MM.1S (cell line): ENCODE results near the gene ERCC6.

Experiments
- DNase-seq: peaks from one replicate; pipeline ENCODE4 v3.0.0-alpha.2; 2015
- H2AFZ ChIP-seq: fragments of 300-600 bp; sonication (generic); 2 replicates; pipeline ENCODE4 v1.6.0; 2016; ENCODE audit warnings: antibody characterized with exemption, low read length
- H3F3A ChIP-seq: fragments of 300-600 bp; sonication (generic); 2 replicates; pipeline ENCODE4 v1.6.1; 2016; ENCODE audit warnings: mild to moderate bottlenecking, antibody characterized with exemption, low read length, moderate library complexity, mixed read lengths; ENCODE audit not compliant: insufficient read depth
- H3K27ac ChIP-seq: fragments of 300-600 bp; sonication (generic); 2 replicates; pipeline ENCODE4 v1.5.1; 2016; ENCODE audit warnings: mild to moderate bottlenecking, low read length
- H3K27me3 ChIP-seq: fragments of 300-600 bp; sonication (generic); replicated peaks from 2 replicates; pipeline ENCODE4 v1.6.0; 2016; ENCODE audit warnings: low read length; ENCODE audit not compliant: insufficient read depth
- H3K36me3 ChIP-seq: fragments of 300-600 bp; sonication (generic); replicated peaks from 2 replicates; pipeline ENCODE4 v1.6.1; 2016; ENCODE audit warnings: mild to moderate bottlenecking, low read length, mixed read lengths; ENCODE audit not compliant: insufficient read depth
- H3K4me1 ChIP-seq: fragments of 300-600 bp; sonication (generic); 2 replicates; pipeline ENCODE4 v1.6.1; 2016; ENCODE audit warnings: low read length, mixed read lengths
- H3K4me2 ChIP-seq: fragments of 300-600 bp; sonication (generic); 2 replicates; pipeline ENCODE4 v1.6.0; 2016; ENCODE audit warnings: low read depth, low read length
- H3K4me3 ChIP-seq: fragments of 300-600 bp; sonication (generic); 2 replicates; pipeline ENCODE4 v1.5.1; 2016; ENCODE audit warnings: low read length, mixed read lengths
- H3K79me2 ChIP-seq: fragments of 300-600 bp; sonication (generic); 2 replicates; pipeline ENCODE4 v1.6.1; 2016; ENCODE audit warnings: mixed run types, low read length, mixed read lengths
- H3K9ac ChIP-seq: fragments of 300-600 bp; sonication (generic); 2 replicates; pipeline ENCODE4 v1.6.1; 2016; ENCODE audit warnings: low read length, mixed read lengths
- H3K9me2 ChIP-seq: fragments of 300-600 bp; sonication (generic); replicated peaks from 2 replicates; pipeline ENCODE4 v1.6.1; 2016; ENCODE audit warnings: mild to moderate bottlenecking, low read length, mixed read lengths; ENCODE audit not compliant: insufficient read depth
- H3K9me3 ChIP-seq: fragments of 300-600 bp; sonication (generic); replicated peaks from 2 replicates; pipeline ENCODE4 v1.6.1; 2016; ENCODE audit warnings: mild to moderate bottlenecking, low read length, mixed read lengths; ENCODE audit not compliant: insufficient read depth
- H4K20me1 ChIP-seq: fragments of 300-600 bp; sonication (generic); 2 replicates; pipeline ENCODE4 v1.6.1; 2016; ENCODE audit warnings: mild to moderate bottlenecking, low read length, moderate library complexity, mixed read lengths; ENCODE audit not compliant: insufficient read depth
- EZH2 ChIP-seq: fragments of 300-600 bp; sonication (generic); optimal IDR thresholded peaks from 2 replicates; pipeline ENCODE3; 2017; ENCODE audit warnings: low read depth, mild to moderate bottlenecking, antibody characterized with exemption, low read length, mixed read lengths
- EZH2phosphoT487 ChIP-seq: fragments of 300-600 bp; sonication (generic); IDR thresholded peaks from 2 replicates; pipeline ENCODE4 v1.6.1; 2018; ENCODE audit warnings: antibody characterized with exemption, low read length
- TF ChIP-seq, protein P1 (sequence below): fragments of 300-600 bp; sonication (generic); IDR thresholded peaks from 2 replicates; pipeline ENCODE4 v1.5.1; 2016; ENCODE audit warnings: antibody characterized with exemption, low read length, mixed read lengths

The ERCC6 gene

DNA sequence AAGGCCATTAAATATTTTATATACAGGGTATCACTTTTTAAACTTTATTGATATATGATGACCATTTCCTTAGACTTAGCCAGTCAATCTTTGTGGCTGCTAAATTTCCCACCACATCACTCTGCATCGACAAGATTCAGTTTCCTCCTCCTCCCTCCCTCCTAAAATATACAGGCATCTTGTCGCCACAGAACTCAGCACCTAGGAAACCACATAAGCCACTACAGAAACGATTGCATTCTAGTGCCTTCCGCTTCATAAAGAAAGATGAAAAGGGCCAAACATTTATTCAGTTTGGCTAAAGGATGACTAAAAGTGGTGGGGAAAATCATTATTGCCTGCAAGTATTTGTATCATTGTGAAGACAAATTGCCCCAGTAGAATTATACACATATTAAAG is 30.7 kb downstream of the ERCC6 start:
- Histone ChIP-seq H3K9me3 (no peaks in the 10 kb centered on the region), H3K4me2 (no peak overlapping the region), H3F3A (no peaks in the 10 kb centered on the region)

DNA sequence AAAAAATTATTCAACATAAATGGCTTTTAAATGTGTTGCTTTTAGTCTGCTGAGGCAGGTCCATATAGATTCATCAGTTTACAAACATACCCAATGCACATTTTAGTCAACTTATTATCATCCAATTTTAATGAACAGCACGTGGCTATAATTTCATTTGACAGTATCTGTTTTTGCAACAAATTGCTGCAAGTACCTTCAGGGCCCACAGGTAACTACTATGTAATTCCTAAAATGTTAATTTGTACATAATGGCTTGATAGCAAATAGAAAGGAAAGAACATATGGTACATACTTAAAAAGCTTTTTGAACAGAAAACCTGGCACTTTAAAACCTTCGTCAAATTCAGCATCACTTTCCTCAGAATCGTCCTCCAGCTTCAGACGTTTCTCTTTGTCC is 33.3 kb downstream of the ERCC6 start:
- no peak for DNase-seq
- Histone ChIP-seq H3F3A (no peaks in the 10 kb centered on the region), H3K27ac (no peak overlapping the region), H3K79me2 (no peaks in the 10 kb centered on the region), H3K4me3 (no peak overlapping the region), H3K4me2 (no peak overlapping the region), H4K20me1 (no peaks in the 10 kb centered on the region), H3K27me3 (no peaks in the 10 kb centered on the region), H3K9me2 (no peaks in the 10 kb centered on the region), H3K9me3 (no peaks in the 10 kb centered on the region), H3K4me1 (no peaks in the 10 kb centered on the region), H3K9ac (no peak overlapping the region), H3K36me3 (no peaks in the 10 kb centered on the region), H2AFZ (no peak overlapping the region)
- TF ChIP-seq EZH2: no peak
- TF ChIP-seq EZH2phosphoT487: no peak
- TF ChIP-seq, protein P1, sequence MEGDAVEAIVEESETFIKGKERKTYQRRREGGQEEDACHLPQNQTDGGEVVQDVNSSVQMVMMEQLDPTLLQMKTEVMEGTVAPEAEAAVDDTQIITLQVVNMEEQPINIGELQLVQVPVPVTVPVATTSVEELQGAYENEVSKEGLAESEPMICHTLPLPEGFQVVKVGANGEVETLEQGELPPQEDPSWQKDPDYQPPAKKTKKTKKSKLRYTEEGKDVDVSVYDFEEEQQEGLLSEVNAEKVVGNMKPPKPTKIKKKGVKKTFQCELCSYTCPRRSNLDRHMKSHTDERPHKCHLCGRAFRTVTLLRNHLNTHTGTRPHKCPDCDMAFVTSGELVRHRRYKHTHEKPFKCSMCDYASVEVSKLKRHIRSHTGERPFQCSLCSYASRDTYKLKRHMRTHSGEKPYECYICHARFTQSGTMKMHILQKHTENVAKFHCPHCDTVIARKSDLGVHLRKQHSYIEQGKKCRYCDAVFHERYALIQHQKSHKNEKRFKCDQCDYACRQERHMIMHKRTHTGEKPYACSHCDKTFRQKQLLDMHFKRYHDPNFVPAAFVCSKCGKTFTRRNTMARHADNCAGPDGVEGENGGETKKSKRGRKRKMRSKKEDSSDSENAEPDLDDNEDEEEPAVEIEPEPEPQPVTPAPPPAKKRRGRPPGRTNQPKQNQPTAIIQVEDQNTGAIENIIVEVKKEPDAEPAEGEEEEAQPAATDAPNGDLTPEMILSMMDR: no peak

More for the DNA sequence above, 30.7 kb downstream of the ERCC6 start:
- no peak for TF ChIP-seq EZH2
- H3K27me3 ChIP-seq: no peaks in the 10 kb centered on the region
- H3K9me2 ChIP-seq: no peaks in the 10 kb centered on the region
- no peak overlapping the region for H3K9ac ChIP-seq
- H3K4me3 ChIP-seq: no peak overlapping the region
- no peak overlapping the region for H3K27ac ChIP-seq
- no peaks in the 10 kb centered on the region for H3K4me1 ChIP-seq
- no peaks in the 10 kb centered on the region for H4K20me1 ChIP-seq
- H2AFZ ChIP-seq: no peak overlapping the region
- DNase-seq: no peak
- H3K36me3 ChIP-seq: no peaks in the 10 kb centered on the region
- no peaks in the 10 kb centered on the region for H3K79me2 ChIP-seq

DNA sequence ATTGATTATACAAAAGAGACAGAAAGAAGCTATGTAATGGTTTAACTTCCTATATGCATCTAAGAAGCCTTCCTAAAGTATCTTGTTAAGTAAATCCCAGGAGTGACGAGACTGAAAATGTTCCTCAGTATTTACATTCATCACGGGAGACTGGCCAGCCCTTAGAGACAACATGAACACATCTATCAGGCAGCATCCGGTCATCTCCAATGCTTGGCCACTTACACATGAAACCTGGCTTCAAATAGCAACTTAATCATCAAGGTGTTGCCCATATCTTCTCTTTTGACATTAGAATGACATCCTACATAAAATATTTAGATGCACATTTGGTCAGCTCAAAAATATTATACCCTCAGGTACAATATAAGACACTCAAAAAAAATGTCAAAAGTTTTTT is 33.8 kb downstream of the ERCC6 start:
- no peaks in the 10 kb centered on the region for H3K4me1 ChIP-seq
- TF ChIP-seq, protein P1: no peak
- TF ChIP-seq EZH2phosphoT487 (no peak), EZH2 (no peak)
- no peak overlapping the region for H3K4me2 ChIP-seq
- H3K36me3 ChIP-seq: no peaks in the 10 kb centered on the region
- no peak for DNase-seq
- H3K79me2 ChIP-seq: no peaks in the 10 kb centered on the region
- no peak overlapping the region for H2AFZ ChIP-seq
- H3K4me3 ChIP-seq: no peak overlapping the region
- H3F3A ChIP-seq: no peaks in the 10 kb centered on the region
- no peaks in the 10 kb centered on the region for H4K20me1 ChIP-seq
- no peaks in the 10 kb centered on the region for H3K9me2 ChIP-seq
- no peak overlapping the region for H3K27ac ChIP-seq
- no peak overlapping the region for H3K9ac ChIP-seq
- no peaks in the 10 kb centered on the region for H3K27me3 ChIP-seq
- no peaks in the 10 kb centered on the region for H3K9me3 ChIP-seq

DNA sequence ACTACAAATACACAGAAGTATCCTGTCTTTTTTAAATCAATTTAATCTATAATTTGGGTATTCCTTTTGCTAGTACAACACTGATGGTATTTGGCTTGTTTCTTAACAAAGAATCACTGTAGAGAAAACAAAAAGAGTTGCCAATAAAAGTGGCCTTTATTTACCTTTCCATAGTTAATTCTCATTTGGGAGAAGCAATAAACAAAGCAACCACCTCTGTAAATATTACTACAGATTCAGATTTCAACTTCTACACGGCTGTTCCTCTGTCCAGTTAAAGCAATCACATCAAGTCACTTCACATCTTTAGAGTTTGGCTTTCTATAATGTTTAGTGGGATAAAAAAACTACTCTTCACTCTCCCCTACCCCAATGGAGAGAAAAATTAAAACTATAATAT is 34.4 kb downstream of the ERCC6 start:
- Histone ChIP-seq H4K20me1 (no peaks in the 10 kb centered on the region), H3K9ac (no peak overlapping the region), H3K27ac (no peak overlapping the region), H3K79me2 (no peaks in the 10 kb centered on the region), H3K4me3 (no peak overlapping the region), H3K36me3 (no peaks in the 10 kb centered on the region), H3K9me2 (no peaks in the 10 kb centered on the region), H2AFZ (no peak overlapping the region), H3K9me3 (no peaks in the 10 kb centered on the region), H3K4me2 (no peak overlapping the region), H3K27me3 (no peaks in the 10 kb centered on the region), H3F3A (no peaks in the 10 kb centered on the region), H3K4me1 (no peaks in the 10 kb centered on the region)
- TF ChIP-seq EZH2: no peak
- TF ChIP-seq, protein P1: no peak
- no peak for TF ChIP-seq EZH2phosphoT487
- DNase-seq: no peak
